HepG2 (cell line): ENCODE results near the gene CCNF. TPM values are rescaled to one million over a fixed set of nuclear protein-coding genes. Genes with fewer than 3 reads are reported as not detected.

Experiments
- ATAC-seq: fragments of 200-7000 bp; cut with Tn5 transposase; 3 replicates; pipeline ENCODE4 v1.9.1; 2020; ENCODE audit warnings: mild to moderate bottlenecking, moderate library complexity
- BruUV-seq: library from RNA; stranded (reverse); fragments of 400-500 nt; replicated peaks from 2 replicates; lab custom pipeline; 2021; lab: Mats Ljungman, UMichigan
- CTCF ChIA-PET: fragments of 300-600 bp; formaldehyde crosslinking; extraction: SDS; loops from one replicate; lab custom pipeline; 2021; ENCODE audit warnings: low total read pairs, inconsistent platforms, low intra/inter-chr PET ratio; lab: Yijun Ruan, JAX
- POLR2A ChIA-PET: fragments of 350-600 bp; sonication (Branson Sonifier 250); formaldehyde crosslinking; loops from one replicate; lab custom pipeline; 2020; ENCODE audit warnings: antibody characterized with exemption, inconsistent platforms; lab: Yijun Ruan, JAX
- DNase-seq: peaks from one replicate; pipeline ENCODE4 v3.0.0-alpha.2; 2015; ENCODE audit warnings: low spot score
- FAIRE-seq: peaks from 3 replicates; lab custom pipeline; 2011; peaks lifted over from hg19 to GRCh38; lab: Jason Lieb, UNC
- H2AFZ ChIP-seq: one replicate; pipeline ENCODE4 v1.6.1; 2011; ENCODE audit warnings: low read length, inconsistent platforms
- H3K27ac ChIP-seq: fragments of 300-600 bp; 3 replicates; pipeline ENCODE4 v1.8.0; 2011; ENCODE audit warnings: mixed run types, mild to moderate bottlenecking, mixed read lengths, low read length, inconsistent platforms; ENCODE audit not compliant: insufficient read depth; ENCODE audit errors: extremely low read length
- H3K27me3 ChIP-seq, 2 experiments: fragments of 200-600 bp in 1 of 2; 2 replicates in 1 of 2; 3 replicates in 1 of 2; pipeline versions ENCODE4 v1.6.0 to v1.8.0; 2011; ENCODE audit warnings: low read length in 2 of 2, mild to moderate bottlenecking in 2 of 2, moderate library complexity in 2 of 2, inconsistent platforms in 1 of 2; ENCODE audit not compliant: insufficient read depth in 2 of 2, control insufficient read depth in 1 of 2
- H3K36me3 ChIP-seq, 2 experiments: fragments of 200-600 bp in 1 of 2; replicated peaks in 1 of 2; 2 replicates in 1 of 2; 3 replicates in 1 of 2; pipeline versions ENCODE4 v1.5.1 to v1.8.0; 2011; ENCODE audit warnings: low read length in 2 of 2, inconsistent platforms in 1 of 2; ENCODE audit not compliant: insufficient read depth in 2 of 2, control insufficient read depth in 1 of 2
- H3K4me1 ChIP-seq: 2 replicates; pipeline ENCODE4 v1.5.1; 2012; ENCODE audit warnings: low read length, inconsistent platforms; ENCODE audit not compliant: insufficient read depth
- H3K4me2 ChIP-seq: 2 replicates; pipeline ENCODE4 v1.6.0; 2011; ENCODE audit warnings: low read depth, low read length, inconsistent platforms
- H3K4me3 ChIP-seq, 3 experiments: fragments of 200-600 bp in 1 of 3; sonication (generic), shearing (Covaris generic) in 1 of 3; replicated peaks in 1 of 3; 2 replicates each; pipeline ENCODE4 v1.5.1; 2011 to 2016; ENCODE audit warnings: low read length in 3 of 3, inconsistent platforms in 2 of 3, low read depth in 2 of 3, mild to moderate bottlenecking in 2 of 3, control low read depth in 1 of 3, mixed read lengths in 1 of 3; ENCODE audit not compliant: insufficient read depth in 1 of 3
- H3K79me2 ChIP-seq: one replicate; pipeline ENCODE4 v1.6.1; 2011; ENCODE audit warnings: low read length, inconsistent platforms; ENCODE audit not compliant: insufficient read depth
- H3K9ac ChIP-seq: 2 replicates; pipeline ENCODE4 v1.6.0; 2011; ENCODE audit warnings: mild to moderate bottlenecking, low read depth, low read length, inconsistent platforms; ENCODE audit not compliant: insufficient read depth
- H3K9me3 ChIP-seq: 2 replicates; pipeline ENCODE4 v1.5.1; 2012; ENCODE audit warnings: mild to moderate bottlenecking, low read length
- H4K20me1 ChIP-seq: 2 replicates; pipeline ENCODE4 v1.6.0; 2011; ENCODE audit warnings: inconsistent platforms, mild to moderate bottlenecking, low read length, moderate library complexity; ENCODE audit not compliant: insufficient read depth
- AFF4 ChIP-seq: sonication (generic); formaldehyde crosslinking; IDR thresholded peaks from 2 replicates; pipeline ENCODE4 v1.4.0; 2020; ENCODE audit warnings: missing genetic modification reagents
- KLF6 ChIP-seq: IDR thresholded peaks from 2 replicates; pipeline ENCODE4 v1.8.0; 2016; ENCODE audit warnings: missing biosample characterization, missing genetic modification reagents
- MAFF ChIP-seq: IDR thresholded peaks from 2 replicates; pipeline ENCODE4 v1.6.1; 2011; ENCODE audit warnings: low read depth, low read length, improper control_type of control experiment
- NFE2 ChIP-seq: sonication (generic); formaldehyde crosslinking; IDR thresholded peaks from 2 replicates; pipeline ENCODE4 v1.4.0; 2020; ENCODE audit warnings: missing genetic modification reagents
- PAF1 ChIP-seq: IDR thresholded peaks from 2 replicates; pipeline ENCODE4 v1.6.1; 2016; ENCODE audit warnings: missing genetic modification reagents, missing compliant biosample characterization
- PHF20 ChIP-seq: sonication (generic); formaldehyde crosslinking; IDR thresholded peaks from 2 replicates; pipeline ENCODE4 v1.5.0; 2020; ENCODE audit warnings: mild to moderate bottlenecking, missing genetic modification reagents
- RAD51 ChIP-seq: fragments of 450-650 bp; IDR thresholded peaks from 2 replicates; pipeline ENCODE4 v1.6.1; 2016; ENCODE audit warnings: borderline replicate concordance
- SOX6 ChIP-seq, 2 experiments: fragments of 450-650 bp in 1 of 2; sonication (generic) in 1 of 2; formaldehyde crosslinking in 1 of 2; IDR thresholded peaks; 2 replicates each; pipeline versions ENCODE4 v1.4.0 to v1.6.1; 2017 to 2020; ENCODE audit warnings: antibody characterized with exemption in 1 of 2, mild to moderate bottlenecking in 1 of 2, missing genetic modification reagents in 1 of 2
- TCF12 ChIP-seq, 2 experiments: fragments of 450-650 bp in 1 of 2; sonication (generic) in 1 of 2; formaldehyde crosslinking in 1 of 2; IDR thresholded peaks; 2 replicates each; pipeline versions ENCODE4 v1.6.1 to v1.8.0; 2017 to 2022; ENCODE audit warnings: antibody characterized with exemption in 1 of 2, mild to moderate bottlenecking in 1 of 2, missing genetic modification reagents in 1 of 2, moderate library complexity in 1 of 2
- ZKSCAN8 ChIP-seq: IDR thresholded peaks from 2 replicates; pipeline ENCODE4 v1.6.1; 2016; ENCODE audit warnings: borderline replicate concordance, missing genetic modification reagents, missing compliant biosample characterization
- ZMYM3 ChIP-seq: sonication (generic); formaldehyde crosslinking; IDR thresholded peaks from 2 replicates; pipeline ENCODE4 v1.5.1; 2020; ENCODE audit warnings: mild to moderate bottlenecking, missing genetic modification reagents
- ZNF317 ChIP-seq: sonication (generic); formaldehyde crosslinking; IDR thresholded peaks from 2 replicates; pipeline ENCODE4 v1.5.0; 2020; ENCODE audit warnings: mild to moderate bottlenecking, missing genetic modification reagents
- ZNF530 ChIP-seq: sonication (generic); formaldehyde crosslinking; IDR thresholded peaks from 2 replicates; pipeline ENCODE4 v1.5.0; 2020; ENCODE audit warnings: low read depth, mild to moderate bottlenecking, missing genetic modification reagents
- WGBS: methylation state at CpG from one replicate; pipeline ENCODE4 v1.1.6; 2017; ENCODE audit warnings: low lambda C conversion rate; 5-methylcytosine and 5-hydroxymethylcytosine counted together
- in situ Hi-C: cut with HindIII; loops from 2 replicates; pipeline ENCODE4 v1.10.0; 2017; ENCODE audit warnings: low pct_unique_long_range_greater_than_20kb; ENCODE audit not compliant: extremely low pct_ligation_motif_present
- intact Hi-C: fragments of 100-400 bp; cut with micrococcal nuclease; formaldehyde crosslinking; loops from one replicate; pipeline ENCODE4 v1.10.0; 2022; ENCODE audit not compliant: unreplicated experiment
- polyA plus RNA-seq, 8 experiments: library from polyadenylated mRNA; depleted of rRNA in 3 of 8; stranded (reverse) in 7 of 8; unstranded in 1 of 8; fragments of >200 nt; fragmentation: Illumina TruSeq in 4 of 8; extraction: Trizol in 4 of 8; gene quantifications; 2 replicates each; pipeline versions ENCODE4 v1.2.1 to v1.2.3, GENCODE V29; 2011 to 2016; ENCODE audit warnings: low read depth in 4 of 8, missing spikeins in 1 of 8, mixed read lengths in 1 of 8; ENCODE audit not compliant: insufficient read depth in 1 of 8
- total RNA-seq, 5 experiments: library from RNA; depleted of rRNA; stranded (reverse); fragments of >200 nt; fragmentation: Illumina TruSeq; extraction: Trizol; gene quantifications; 2 replicates each; pipeline ENCODE4 v1.2.3, GENCODE V29; 2016; ENCODE audit warnings: low read depth in 1 of 5
- TF ChIP-seq, protein P1 (sequence below): fragments of 450-650 bp; IDR thresholded peaks from 2 replicates; pipeline ENCODE4 v1.6.1; 2017
- TF ChIP-seq, protein P2 (sequence below): sonication (generic); formaldehyde crosslinking; IDR thresholded peaks from 2 replicates; pipeline ENCODE4 v1.4.0; 2020; ENCODE audit warnings: missing genetic modification reagents, mild to moderate bottlenecking, borderline replicate concordance

The CCNF gene
- total and polyA plus RNA-seq, 2 of the 13 experiments (the other 11 are each of a cell fraction or from before 2014, with no cell fraction given), result 6.4 to 22.8 TPM

- Histone ChIP-seq H3K79me2 (no peaks in the 10 kb centered on the region), H3K9ac (no peak overlapping the region), H3K4me3 (no peak overlapping the region), H3K27me3 (no peaks in the 10 kb centered on the region), H4K20me1 (no peaks in the 10 kb centered on the region), H3K36me3 (peaks cover 33 to 67% of the 10 kb centered on the region in 2 experiments; a peak in 4 of 5 replicates), H3K4me1 (no peaks in the 10 kb centered on the region), H3K27ac (no peak overlapping the region), H3K4me2 (no peak overlapping the region), H3K9me3 (no peaks in the 10 kb centered on the region), H2AFZ (no peak overlapping the region)
- TF ChIP-seq, protein P1, sequence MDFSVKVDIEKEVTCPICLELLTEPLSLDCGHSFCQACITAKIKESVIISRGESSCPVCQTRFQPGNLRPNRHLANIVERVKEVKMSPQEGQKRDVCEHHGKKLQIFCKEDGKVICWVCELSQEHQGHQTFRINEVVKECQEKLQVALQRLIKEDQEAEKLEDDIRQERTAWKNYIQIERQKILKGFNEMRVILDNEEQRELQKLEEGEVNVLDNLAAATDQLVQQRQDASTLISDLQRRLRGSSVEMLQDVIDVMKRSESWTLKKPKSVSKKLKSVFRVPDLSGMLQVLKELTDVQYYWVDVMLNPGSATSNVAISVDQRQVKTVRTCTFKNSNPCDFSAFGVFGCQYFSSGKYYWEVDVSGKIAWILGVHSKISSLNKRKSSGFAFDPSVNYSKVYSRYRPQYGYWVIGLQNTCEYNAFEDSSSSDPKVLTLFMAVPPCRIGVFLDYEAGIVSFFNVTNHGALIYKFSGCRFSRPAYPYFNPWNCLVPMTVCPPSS, result no peak
- TF ChIP-seq MAFF (no peak), PHF20 (CRISPR knock-in tag) (no peak), TCF12 (IDR thresholded peaks at IDR 0.05) (no peak), TCF12 (CRISPR knock-in tag; IDR thresholded peaks at IDR 0.05) (no peak), ZMYM3 (CRISPR knock-in tag) (no peak), NFE2 (CRISPR knock-in tag) (no peak), ZNF317 (no peak), ZKSCAN8 (CRISPR knock-in tag) (no peak), KLF6 (CRISPR knock-in tag) (no peak), RAD51 (no peak), SOX6 (IDR thresholded peaks at IDR 0.05) (no peak), SOX6 (CRISPR knock-in tag; IDR thresholded peaks at IDR 0.05) (no peak), ZNF530 (no peak), PAF1 (CRISPR knock-in tag) (no peak), AFF4 (CRISPR knock-in tag) (no peak)
- TF ChIP-seq, protein P2, sequence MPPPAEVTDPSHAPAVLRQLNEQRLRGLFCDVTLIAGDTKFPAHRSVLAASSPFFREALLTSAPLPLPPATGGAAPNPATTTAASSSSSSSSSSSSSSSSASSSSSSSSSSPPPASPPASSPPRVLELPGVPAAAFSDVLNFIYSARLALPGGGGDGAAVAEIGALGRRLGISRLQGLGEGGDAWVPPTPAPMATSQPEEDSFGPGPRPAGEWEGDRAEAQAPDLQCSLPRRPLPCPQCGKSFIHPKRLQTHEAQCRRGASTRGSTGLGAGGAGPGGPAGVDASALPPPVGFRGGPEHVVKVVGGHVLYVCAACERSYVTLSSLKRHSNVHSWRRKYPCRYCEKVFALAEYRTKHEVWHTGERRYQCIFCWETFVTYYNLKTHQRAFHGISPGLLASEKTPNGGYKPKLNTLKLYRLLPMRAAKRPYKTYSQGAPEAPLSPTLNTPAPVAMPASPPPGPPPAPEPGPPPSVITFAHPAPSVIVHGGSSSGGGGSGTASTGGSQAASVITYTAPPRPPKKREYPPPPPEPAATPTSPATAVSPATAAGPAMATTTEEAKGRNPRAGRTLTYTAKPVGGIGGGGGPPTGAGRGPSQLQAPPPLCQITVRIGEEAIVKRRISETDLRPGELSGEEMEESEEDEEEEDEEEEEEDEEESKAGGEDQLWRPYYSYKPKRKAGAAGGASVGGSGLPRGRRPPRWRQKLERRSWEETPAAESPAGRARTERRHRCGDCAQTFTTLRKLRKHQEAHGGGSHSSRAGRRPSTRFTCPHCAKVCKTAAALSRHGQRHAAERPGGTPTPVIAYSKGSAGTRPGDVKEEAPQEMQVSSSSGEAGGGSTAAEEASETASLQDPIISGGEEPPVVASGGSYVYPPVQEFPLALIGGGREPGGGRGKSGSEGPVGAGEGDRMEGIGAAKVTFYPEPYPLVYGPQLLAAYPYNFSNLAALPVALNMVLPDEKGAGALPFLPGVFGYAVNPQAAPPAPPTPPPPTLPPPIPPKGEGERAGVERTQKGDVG (CRISPR knock-in tag), result no peak
- DNase-seq (no peak), FAIRE-seq (no peak), ATAC-seq (no peak)
- ChIA-PET CTCF (no interaction called here), POLR2A (no interaction called here)
- 98% methylated on average over 8 of the region's 8 CpGs for WGBS
- intact Hi-C loops, result no loop called here
- BruUV-seq, result no TSS peak
- in situ Hi-C loops, result no loop called here
These were observed 23.4 kb downstream of the CCNF start for GRCh38 chr16:2452650-2453049.
